ENCODE measurements around the gene BACH2.
"Not testable (repeated sequence)": the region's sequence is repeated elsewhere in the genome, so short reads cannot be mapped to it uniquely, and the experiment has no call there.

The BACH2 gene

GRCh38 chr6:90333928-90334327, 37.3 kb upstream of the BACH2 start:
- Histone ChIP-seq H3K4me3 (ENCODE audit: low read depth, low read length) (no peak overlapping the region), H3K27ac (no peak overlapping the region), H3K9ac (no peak overlapping the region), H3K4me2 (ENCODE audit: low read length) (no peak overlapping the region), H3K36me3 (ENCODE audit: control insufficient read depth, insufficient read depth, low read length) (no peaks in the 10 kb centered on the region), H3K4me1 (no peaks in the 10 kb centered on the region), H3K27me3 (ENCODE audit: control insufficient read depth, insufficient read depth, low read length) (no peaks in the 10 kb centered on the region), H2AFZ (no peak overlapping the region), H3K9me3 (ENCODE audit: control insufficient read depth, low read length) (no peaks in the 10 kb centered on the region), H3K79me2 (no peaks in the 10 kb centered on the region)
- TF ChIP-seq CTCF (IDR thresholded peaks at IDR 0.05), result no peak

- not testable (repeated sequence) for H3K79me2 ChIP-seq; H3K36me3 ChIP-seq (ENCODE audit: control insufficient read depth, insufficient read depth, low read length); H3K4me2 ChIP-seq (ENCODE audit: low read length); H3K9ac ChIP-seq; H2AFZ ChIP-seq; H3K27me3 ChIP-seq (ENCODE audit: control insufficient read depth, insufficient read depth, low read length); H3K4me3 ChIP-seq (ENCODE audit: low read depth, low read length); H3K9me3 ChIP-seq (ENCODE audit: control insufficient read depth, low read length); H3K4me1 ChIP-seq; H3K27ac ChIP-seq
Observed at GRCh38 chr6:90332978-90333543, 36.4 kb upstream of the BACH2 start.

DNA sequence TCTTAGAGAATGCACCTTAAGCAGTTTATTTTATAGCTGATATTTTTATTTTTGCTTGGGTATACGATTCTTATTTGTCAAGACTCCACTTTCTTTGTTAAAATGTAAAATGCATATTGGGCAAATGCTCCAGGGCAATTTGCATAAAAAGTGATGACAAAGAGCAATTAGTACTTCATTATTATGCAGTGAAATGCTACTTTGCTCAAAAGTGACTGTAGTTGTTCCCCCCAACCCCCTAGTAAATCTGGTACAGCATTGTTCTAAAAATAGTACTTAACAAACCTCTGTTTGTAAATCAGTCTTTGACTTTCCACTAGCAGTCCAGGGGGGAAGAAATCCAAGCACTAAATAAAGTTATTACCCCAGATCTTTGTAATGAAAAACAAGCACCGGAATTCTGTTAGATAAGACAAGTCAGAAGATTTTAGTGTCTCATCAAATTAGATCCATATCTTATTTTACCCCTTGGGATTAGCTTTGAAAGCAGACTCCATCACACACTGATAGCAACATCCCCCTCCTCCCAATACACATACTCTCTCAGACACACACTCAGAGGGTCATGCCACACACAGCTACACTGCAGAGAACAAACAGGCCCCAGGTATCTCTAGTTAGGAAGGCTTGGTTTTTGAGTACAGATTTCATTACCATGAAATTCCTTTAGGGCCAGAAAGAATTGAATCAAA, 32.9 kb upstream of the BACH2 start:
- Histone ChIP-seq H3K79me2 (no peaks in the 10 kb centered on the region), H3K4me3 (ENCODE audit: low read depth, low read length) (no peak overlapping the region), H2AFZ (no peak overlapping the region), H3K4me1 (no peaks in the 10 kb centered on the region), H3K9ac (no peak overlapping the region), H3K9me3 (ENCODE audit: control insufficient read depth, low read length) (no peaks in the 10 kb centered on the region), H3K4me2 (ENCODE audit: low read length) (no peak overlapping the region), H3K27me3 (ENCODE audit: control insufficient read depth, insufficient read depth, low read length) (no peaks in the 10 kb centered on the region), H3K27ac (no peak overlapping the region), H3K36me3 (ENCODE audit: control insufficient read depth, insufficient read depth, low read length) (no peaks in the 10 kb centered on the region)
- no peak for TF ChIP-seq CTCF (IDR thresholded peaks at IDR 0.05)

DNA sequence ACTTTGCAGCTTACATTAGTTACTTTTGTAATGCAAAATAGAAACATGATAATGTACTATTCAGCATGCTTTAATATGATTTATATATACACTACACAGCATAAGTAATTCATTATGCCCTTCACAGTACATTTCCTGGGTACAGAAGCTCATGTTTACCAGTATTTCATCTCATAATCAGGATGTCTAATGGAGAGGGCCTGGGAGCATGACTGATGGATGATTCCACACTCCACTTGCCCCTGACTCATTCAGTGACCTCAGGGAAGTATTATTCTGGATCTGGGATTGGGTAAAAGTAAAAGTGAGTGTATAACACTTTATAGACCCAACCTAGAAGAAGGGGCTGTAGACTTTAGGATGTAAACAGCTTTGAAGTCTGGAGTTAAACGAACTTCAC, 31.4 kb upstream of the BACH2 start:
- H3K4me3 ChIP-seq (ENCODE audit: low read depth, low read length), result no peak overlapping the region

More for the DNA sequence above, 31.4 kb upstream of the BACH2 start:
- Histone ChIP-seq H3K9me3 (ENCODE audit: control insufficient read depth, low read length) (no peaks in the 10 kb centered on the region), H3K27me3 (ENCODE audit: control insufficient read depth, insufficient read depth, low read length) (no peaks in the 10 kb centered on the region), H3K27ac (no peak overlapping the region), H3K4me2 (ENCODE audit: low read length) (no peak overlapping the region), H3K9ac (no peak overlapping the region), H3K79me2 (no peaks in the 10 kb centered on the region), H3K36me3 (ENCODE audit: control insufficient read depth, insufficient read depth, low read length) (no peaks in the 10 kb centered on the region), H2AFZ (no peak overlapping the region), H3K4me1 (no peaks in the 10 kb centered on the region)
- TF ChIP-seq CTCF (IDR thresholded peaks at IDR 0.05), result no peak

Data from parathyroid adenoma (tissue), 2 donors.